K562 (cell line): ENCODE measurements around the gene ETDA. TPM values are rescaled to one million over a fixed set of nuclear protein-coding genes. Genes with fewer than 3 reads are reported as not detected.
"Not testable (repeated sequence)": the region's sequence is repeated elsewhere in the genome, so short reads cannot be mapped to it uniquely, and the experiment has no call there.

ENCODE experiments used
- ATAC-seq: fragments of 200-7000 bp; cut with Tn5 transposase; 3 replicates; pipeline ENCODE4 v1.9.1; 2020; ENCODE audit warnings: moderate library complexity
- BruUV-seq: library from RNA; stranded (reverse); fragments of 400-500 nt; replicated peaks from 2 replicates; lab custom pipeline; 2021; lab: Mats Ljungman, UMichigan
- CTCF ChIA-PET: fragments of 300-600 bp; formaldehyde crosslinking; extraction: SDS; loops from one replicate; lab custom pipeline; 2021; ENCODE audit warnings: low intra/inter-chr PET ratio; lab: Yijun Ruan, JAX
- POLR2A ChIA-PET: fragments of 300-600, 350-650 bp; sonication (Branson Sonifier 250); formaldehyde crosslinking; extraction: SDS; loops from one replicate; lab custom pipeline; 2021; ENCODE audit warnings: antibody characterized with exemption, inconsistent platforms; lab: Yijun Ruan, JAX
- DNase-seq, 4 experiments: peaks; one replicate each; pipeline versions ENCODE4 v3.0.0 to v3.0.0-alpha.2; 2011 to 2018; ENCODE audit warnings: low spot score in 3 of 4, mixed read lengths in 3 of 4; ENCODE audit errors: extremely low read depth in 1 of 4
- FAIRE-seq: peaks from 2 replicates; lab custom pipeline; 2011; peaks lifted over from hg19 to GRCh38; lab: Jason Lieb, UNC
- H2AFZ ChIP-seq: 2 replicates; pipeline ENCODE4 v1.6.0; 2011; ENCODE audit warnings: low read depth, low read length, control low read depth, inconsistent platforms
- H3K27ac ChIP-seq: fragments of 200-600 bp; 3 replicates; pipeline ENCODE4 v1.8.0; 2011; ENCODE audit warnings: low read depth, mild to moderate bottlenecking, control low read depth, inconsistent platforms, low read length, moderate library complexity, mixed read lengths; ENCODE audit errors: extremely low read depth
- H3K27me3 ChIP-seq, 2 experiments: fragments of 300-600 bp in 1 of 2; 2 replicates in 1 of 2; 3 replicates in 1 of 2; pipeline versions ENCODE4 v1.6.0 to v1.8.0; 2011; ENCODE audit warnings: inconsistent platforms in 2 of 2, low read length in 2 of 2, mild to moderate bottlenecking in 1 of 2, mixed read lengths in 1 of 2, moderate library complexity in 1 of 2; ENCODE audit not compliant: control insufficient read depth in 2 of 2, insufficient read depth in 2 of 2
- H3K36me3 ChIP-seq: fragments of 300-600 bp; 3 replicates; pipeline ENCODE4 v1.8.0; 2011; ENCODE audit warnings: mild to moderate bottlenecking, low read length, inconsistent platforms; ENCODE audit not compliant: control insufficient read depth, insufficient read depth
- H3K4me1 ChIP-seq, 2 experiments: fragments of 200-600 bp in 1 of 2; replicated peaks in 1 of 2; 2 replicates in 1 of 2; 3 replicates in 1 of 2; pipeline versions ENCODE4 v1.5.1 to v1.8.0; 2011; ENCODE audit warnings: inconsistent platforms in 2 of 2, low read length in 2 of 2, mild to moderate bottlenecking in 1 of 2, mixed read lengths in 1 of 2, moderate library complexity in 1 of 2; ENCODE audit not compliant: control insufficient read depth in 2 of 2, insufficient read depth in 2 of 2
- H3K4me2 ChIP-seq: 2 replicates; pipeline ENCODE4 v1.6.1; 2011; ENCODE audit warnings: low read length, control low read depth, inconsistent platforms, mixed read lengths; ENCODE audit not compliant: insufficient read depth
- H3K4me3 ChIP-seq: fragments of 200-600 bp; sonication (generic), shearing (Covaris generic); 2 replicates; pipeline ENCODE4 v1.5.1; 2016; ENCODE audit warnings: control low read depth, inconsistent platforms
- H3K79me2 ChIP-seq: fragments of 200-600 bp; 3 replicates; pipeline ENCODE4 v1.8.0; 2011; ENCODE audit warnings: low read length, inconsistent platforms; ENCODE audit not compliant: control insufficient read depth, insufficient read depth
- H3K9ac ChIP-seq, 2 experiments: 2 replicates each; pipeline versions ENCODE4 v1.6.0 to v1.6.1; 2011; ENCODE audit warnings: low read depth in 2 of 2, low read length in 2 of 2, control low read depth in 1 of 2, inconsistent platforms in 1 of 2, mild to moderate bottlenecking in 1 of 2, mixed read lengths in 1 of 2; ENCODE audit not compliant: insufficient read depth in 1 of 2
- H3K9me1 ChIP-seq: one replicate; pipeline ENCODE4 v1.6.0; 2011; ENCODE audit warnings: inconsistent platforms, mild to moderate bottlenecking, low read length, moderate library complexity; ENCODE audit not compliant: control insufficient read depth, insufficient read depth
- H3K9me3 ChIP-seq: replicated peaks from 2 replicates; pipeline ENCODE4 v1.5.1; 2011; ENCODE audit warnings: low read depth, low read length, inconsistent platforms; ENCODE audit not compliant: control insufficient read depth, insufficient read depth
- H4K20me1 ChIP-seq: replicated peaks from 2 replicates; pipeline ENCODE4 v1.6.1; 2011; ENCODE audit warnings: low read length, inconsistent platforms, mixed read lengths; ENCODE audit not compliant: control insufficient read depth, insufficient read depth
- HSF4 ChIP-seq: fragments of 250-450 bp; sonication (Bioruptor Pico); IDR thresholded peaks from 2 replicates; pipeline ENCODE4 v2.1.2; 2022; ENCODE audit warnings: mild to moderate bottlenecking, moderate library complexity, borderline replicate concordance
- NFIC ChIP-seq: fragments of 450-650 bp; IDR thresholded peaks from 2 replicates; pipeline ENCODE4 v1.6.1; 2017; ENCODE audit warnings: mild to moderate bottlenecking, inconsistent platforms
- WGBS: fragments of 100-300 bp; shearing (Covaris generic); methylation state at CpG from one replicate; pipeline ENCODE4 v1.1.6; 2016; ENCODE audit warnings: low coverage, mixed read lengths; ENCODE audit not compliant: insufficient coverage; ENCODE audit errors: missing lambda C conversion rate; 5-methylcytosine and 5-hydroxymethylcytosine counted together
- in situ Hi-C: fragments of 300-500 bp; cut with MboI; formaldehyde crosslinking; loops from 4 replicates; pipeline ENCODE4 v1.15.0; 2018; ENCODE audit warnings: inconsistent platforms, mixed read lengths
- intact Hi-C: fragments of 100-400 bp; cut with micrococcal nuclease; formaldehyde crosslinking; loops from 2 replicates; pipeline ENCODE4 v1.14.2; 2022
- polyA plus RNA-seq, 8 experiments: library from polyadenylated mRNA; depleted of rRNA in 4 of 8; stranded (reverse) in 5 of 8; unstranded in 3 of 8; fragments of >200 nt; fragmentation: Nextera tagmentation in 2 of 8; fragmentation: Illumina TruSeq in 1 of 8; extraction: Ambion mirVana in 2 of 8; extraction: Trizol in 1 of 8; gene quantifications; 2 replicates each; pipeline versions ENCODE4 v1.2.1 to v1.2.3, GENCODE V29; 2011 to 2014; ENCODE audit warnings: inconsistent platforms in 1 of 8, missing spikeins in 1 of 8
- total RNA-seq, 7 experiments: library from RNA; depleted of rRNA in 6 of 7; stranded (reverse); fragments of >200 nt in 6 of 7; fragmentation: Illumina TruSeq in 2 of 7; extraction: Trizol in 2 of 7; gene quantifications; 2 replicates each; pipeline versions ENCODE4 v1.2.1 to v1.2.3, GENCODE V29; 2011 to 2021; ENCODE audit warnings: low replicate concordance in 1 of 7

Gene ETDA
- total and polyA plus RNA-seq, 9 of the 15 experiments (the other 6 are each of a cell fraction or from before 2014, with no cell fraction given): not detected

GRCh38 chrX:135213200-135213844, 38.5 kb upstream of the ETDA start (continued):
- TF ChIP-seq NFIC: no peak
- no peak for TF ChIP-seq HSF4 (CRISPR knock-in tag)

DNA sequence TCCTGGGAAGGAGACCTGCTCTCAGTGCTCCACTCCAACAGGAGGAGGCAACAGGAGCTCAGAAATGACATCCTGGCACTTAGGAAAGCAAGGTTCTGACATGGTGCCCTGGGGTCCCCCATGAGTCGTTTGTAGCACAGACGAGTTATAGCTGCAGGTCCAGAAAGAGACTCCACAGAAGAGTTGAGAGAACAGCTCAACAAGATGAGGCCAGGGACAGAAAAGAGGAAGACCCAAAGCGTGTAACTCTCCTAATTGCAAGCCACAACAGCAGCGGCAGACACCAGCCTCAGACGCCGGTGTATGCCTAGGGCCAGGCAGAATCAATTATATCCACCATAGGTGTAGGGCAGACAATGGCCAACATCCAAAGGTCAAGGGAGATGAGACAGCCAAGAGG, 5.9 kb upstream of the ETDA start:
- H3K4me1 ChIP-seq, H3K79me2 ChIP-seq, H3K36me3 ChIP-seq, FAIRE-seq, POLR2A ChIA-PET, BruUV-seq, DNase-seq, in situ Hi-C loops, H3K9ac ChIP-seq, H3K27ac ChIP-seq, H3K9me1 ChIP-seq, H3K9me3 ChIP-seq, H3K27me3 ChIP-seq, intact Hi-C loops, H4K20me1 ChIP-seq, CTCF ChIA-PET, ATAC-seq, H2AFZ ChIP-seq, H3K4me3 ChIP-seq, H3K4me2 ChIP-seq: not testable (repeated sequence)
- WGBS: no CpG with 5 or more reads among the region's 6 CpGs

DNA sequence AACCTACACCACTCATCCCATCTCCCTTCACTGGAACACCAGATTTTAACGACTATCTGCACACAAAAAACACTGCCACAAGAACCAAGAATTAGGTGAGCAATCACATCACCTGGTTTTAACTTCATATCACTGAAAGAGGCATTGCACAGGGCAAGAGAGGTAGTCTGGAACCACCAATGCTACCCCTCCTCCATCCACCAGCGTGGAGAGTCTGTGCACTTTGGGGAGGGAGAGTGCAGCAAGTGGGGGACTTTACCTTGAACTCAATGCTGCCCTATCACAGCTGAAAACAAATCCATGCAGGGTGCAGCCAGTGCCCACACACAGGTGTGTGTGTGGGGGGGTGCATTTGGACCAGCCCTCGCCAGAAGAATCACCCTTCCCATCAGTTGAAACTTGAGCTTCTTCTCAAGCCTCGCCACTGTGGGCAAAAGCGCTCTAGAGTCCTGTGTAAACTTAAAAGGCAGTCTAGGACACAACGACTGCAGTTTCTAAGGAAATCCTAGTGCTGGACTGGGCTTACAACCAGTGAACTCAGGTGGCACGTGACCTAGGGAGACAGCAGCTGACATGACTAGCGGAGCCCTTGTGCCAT, 4.3 kb downstream of the ETDA start:
- in situ Hi-C loops, DNase-seq, POLR2A ChIA-PET, H4K20me1 ChIP-seq, H3K4me2 ChIP-seq, H3K9me3 ChIP-seq, H3K4me1 ChIP-seq, H3K36me3 ChIP-seq, H3K9me1 ChIP-seq, ATAC-seq, H3K79me2 ChIP-seq, H3K4me3 ChIP-seq, H3K27ac ChIP-seq, CTCF ChIA-PET, intact Hi-C loops, H2AFZ ChIP-seq, H3K27me3 ChIP-seq, BruUV-seq, H3K9ac ChIP-seq, FAIRE-seq: not testable (repeated sequence)
- WGBS: 7% methylated on average over 4 of the region's 8 CpGs
